DND-41 (cell line): Measurements from ENCODE around the gene DYDC1.

ENCODE experiments used
- ATAC-seq: fragments of 200-7000 bp; cut with Tn5 transposase; 3 replicates; pipeline ENCODE4 v1.9.1; 2021; ENCODE audit warnings: low read depth; ENCODE audit not compliant: insufficient read depth
- DNase-seq: peaks from one replicate; pipeline ENCODE4 v3.0.0-alpha.2; 2020
- H2AFZ ChIP-seq: 2 replicates; pipeline ENCODE4 v1.6.0; 2012; ENCODE audit warnings: low read depth, low read length
- H3K27ac ChIP-seq: 2 replicates; pipeline ENCODE4 v1.5.1; 2012; ENCODE audit warnings: low read length, inconsistent platforms
- H3K27me3 ChIP-seq: fragments of 200-600 bp; sonication (generic); 2 replicates; pipeline ENCODE4 v1.6.0; 2012; ENCODE audit warnings: low read length, mild to moderate bottlenecking, inconsistent platforms; ENCODE audit not compliant: insufficient read depth, poor library complexity
- H3K36me3 ChIP-seq: 2 replicates; pipeline ENCODE4 v1.5.1; 2012; ENCODE audit warnings: low read length, inconsistent platforms; ENCODE audit not compliant: insufficient read depth
- H3K4me1 ChIP-seq: 2 replicates; pipeline ENCODE4 v1.5.1; 2012; ENCODE audit warnings: mild to moderate bottlenecking, low read length; ENCODE audit not compliant: insufficient read depth
- H3K4me2 ChIP-seq: 2 replicates; pipeline ENCODE4 v1.6.0; 2012; ENCODE audit warnings: mild to moderate bottlenecking, moderate library complexity, low read length, inconsistent platforms; ENCODE audit not compliant: insufficient read depth
- H3K4me3 ChIP-seq, 2 experiments: fragments of 200-600 bp in 1 of 2; shearing (Covaris generic) in 1 of 2; 2 replicates each; pipeline ENCODE4 v1.5.1; 2012 to 2016; ENCODE audit warnings: inconsistent platforms in 2 of 2, low read length in 2 of 2, mild to moderate bottlenecking in 2 of 2, low read depth in 1 of 2, moderate library complexity in 1 of 2
- H3K79me2 ChIP-seq: 2 replicates; pipeline ENCODE4 v1.6.0; 2012; ENCODE audit warnings: low read length, inconsistent platforms; ENCODE audit not compliant: insufficient read depth
- H3K9ac ChIP-seq: 2 replicates; pipeline ENCODE4 v1.6.0; 2012; ENCODE audit warnings: low read depth, mild to moderate bottlenecking, inconsistent platforms, low read length, moderate library complexity
- H3K9me3 ChIP-seq: 2 replicates; pipeline ENCODE4 v1.5.1; 2012; ENCODE audit warnings: low read length, moderate library complexity, mild to moderate bottlenecking, inconsistent platforms; ENCODE audit not compliant: insufficient read depth, severe bottlenecking
- H4K20me1 ChIP-seq: 2 replicates; pipeline ENCODE4 v1.6.0; 2012; ENCODE audit warnings: low read length; ENCODE audit not compliant: insufficient read depth
- EZH2 ChIP-seq: IDR thresholded peaks from 3 replicates; pipeline ENCODE4 v1.6.1; 2012; ENCODE audit warnings: borderline replicate concordance, low read depth, mild to moderate bottlenecking, moderate library complexity, low read length, inconsistent platforms; ENCODE audit not compliant: severe bottlenecking
- TF ChIP-seq, protein P1 (sequence below): IDR thresholded peaks from 2 replicates; pipeline ENCODE4 v1.5.1; 2012; ENCODE audit warnings: borderline replicate concordance, low read length, moderate library complexity, mild to moderate bottlenecking; ENCODE audit not compliant: poor library complexity, severe bottlenecking; ENCODE audit errors: extremely low read depth

The DYDC1 gene

GRCh38 chr10:80344912-80345311 is 11.6 kb downstream of the DYDC1 start:
- no peaks in the 10 kb centered on the region for H3K36me3 ChIP-seq
- H3K4me1 ChIP-seq: no peaks in the 10 kb centered on the region
- DNase-seq: no peak
- TF ChIP-seq EZH2: no peak
- H3K4me2 ChIP-seq: no peak overlapping the region
- no peak overlapping the region for H3K4me3 ChIP-seq
- ATAC-seq: no peak
- H4K20me1 ChIP-seq: no peaks in the 10 kb centered on the region
- H3K9ac ChIP-seq: no peak overlapping the region
- no peaks in the 10 kb centered on the region for H3K9me3 ChIP-seq
- H3K79me2 ChIP-seq: no peaks in the 10 kb centered on the region
- H3K27ac ChIP-seq: no peak overlapping the region
- no peak overlapping the region for H2AFZ ChIP-seq
- no peaks in the 10 kb centered on the region for H3K27me3 ChIP-seq

DNA sequence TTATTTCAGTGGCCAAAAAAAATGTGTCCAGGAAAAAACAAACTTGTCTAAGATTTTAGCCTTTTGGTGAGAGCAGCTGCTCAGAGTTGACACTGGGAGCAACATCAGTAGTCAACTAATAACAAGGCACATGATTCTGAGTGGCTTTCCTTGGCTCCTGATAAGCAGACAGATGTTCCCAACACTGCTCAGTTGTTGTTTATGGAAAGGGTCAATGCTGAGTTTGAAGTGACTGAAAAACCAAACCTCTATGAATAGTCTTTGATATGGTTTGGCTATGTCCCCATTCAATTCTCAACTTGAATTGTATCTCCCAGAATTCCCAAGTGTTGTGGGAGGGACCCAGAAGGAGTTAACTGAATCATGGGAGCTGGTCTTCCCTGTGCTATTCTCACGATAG is 12.3 kb downstream of the DYDC1 start:
- TF ChIP-seq, protein P1, sequence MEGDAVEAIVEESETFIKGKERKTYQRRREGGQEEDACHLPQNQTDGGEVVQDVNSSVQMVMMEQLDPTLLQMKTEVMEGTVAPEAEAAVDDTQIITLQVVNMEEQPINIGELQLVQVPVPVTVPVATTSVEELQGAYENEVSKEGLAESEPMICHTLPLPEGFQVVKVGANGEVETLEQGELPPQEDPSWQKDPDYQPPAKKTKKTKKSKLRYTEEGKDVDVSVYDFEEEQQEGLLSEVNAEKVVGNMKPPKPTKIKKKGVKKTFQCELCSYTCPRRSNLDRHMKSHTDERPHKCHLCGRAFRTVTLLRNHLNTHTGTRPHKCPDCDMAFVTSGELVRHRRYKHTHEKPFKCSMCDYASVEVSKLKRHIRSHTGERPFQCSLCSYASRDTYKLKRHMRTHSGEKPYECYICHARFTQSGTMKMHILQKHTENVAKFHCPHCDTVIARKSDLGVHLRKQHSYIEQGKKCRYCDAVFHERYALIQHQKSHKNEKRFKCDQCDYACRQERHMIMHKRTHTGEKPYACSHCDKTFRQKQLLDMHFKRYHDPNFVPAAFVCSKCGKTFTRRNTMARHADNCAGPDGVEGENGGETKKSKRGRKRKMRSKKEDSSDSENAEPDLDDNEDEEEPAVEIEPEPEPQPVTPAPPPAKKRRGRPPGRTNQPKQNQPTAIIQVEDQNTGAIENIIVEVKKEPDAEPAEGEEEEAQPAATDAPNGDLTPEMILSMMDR: no peak
- TF ChIP-seq EZH2: no peak
- Histone ChIP-seq H3K4me3 (no peak overlapping the region), H2AFZ (no peak overlapping the region), H3K79me2 (no peaks in the 10 kb centered on the region), H3K4me2 (no peak overlapping the region), H3K27ac (no peak overlapping the region), H3K9me3 (no peaks in the 10 kb centered on the region), H3K36me3 (no peaks in the 10 kb centered on the region), H3K27me3 (no peaks in the 10 kb centered on the region), H3K9ac (no peak overlapping the region), H3K4me1 (no peaks in the 10 kb centered on the region), H4K20me1 (no peaks in the 10 kb centered on the region)
- no peak for DNase-seq
- no peak for ATAC-seq

- Histone ChIP-seq H3K36me3 (no peaks in the 10 kb centered on the region), H3K79me2 (no peaks in the 10 kb centered on the region), H3K4me1 (no peaks in the 10 kb centered on the region), H2AFZ (no peak overlapping the region), H3K9me3 (no peaks in the 10 kb centered on the region), H3K27ac (no peak overlapping the region), H3K9ac (no peak overlapping the region), H4K20me1 (no peaks in the 10 kb centered on the region), H3K4me3 (no peak overlapping the region), H3K4me2 (no peak overlapping the region), H3K27me3 (peaks cover 17% of the 10 kb centered on the region)
- no peak for DNase-seq
- TF ChIP-seq, protein P1: no peak
- TF ChIP-seq EZH2: no peak
- ATAC-seq: no peak
These were observed 22.6 kb downstream of the DYDC1 start for GRCh38 chr10:80333983-80334382.

- Histone ChIP-seq H3K9me3 (no peaks in the 10 kb centered on the region), H3K36me3 (no peaks in the 10 kb centered on the region), H3K27me3 (peaks cover 3% of the 10 kb centered on the region), H3K9ac (no peak overlapping the region), H3K27ac (no peak overlapping the region), H3K4me3 (no peak overlapping the region), H2AFZ (no peak overlapping the region), H3K4me2 (no peak overlapping the region), H3K4me1 (no peaks in the 10 kb centered on the region), H4K20me1 (no peaks in the 10 kb centered on the region), H3K79me2 (no peaks in the 10 kb centered on the region)
- DNase-seq: no peak
- TF ChIP-seq EZH2: no peak
- TF ChIP-seq, protein P1: no peak
- ATAC-seq: no peak
These were observed 31.6 kb downstream of the DYDC1 start for GRCh38 chr10:80324891-80325364.
